Activated CD4-positive, alpha-beta memory T cell treated with anti-CD3 and anti-CD28 coated beads, Interleukin-2, amount 10 ng/mL, durations not matched to agents 7 days and 5 days (primary cell): Measurements from ENCODE around the gene H2BK1. TPM values are rescaled to one million over a fixed set of nuclear protein-coding genes. Genes with fewer than 3 reads are reported as not detected.

Experiments used
- CTCF ChIA-PET: fragments of 350-600 bp; sonication (Branson Sonifier 250); formaldehyde crosslinking; loops from one replicate; lab custom pipeline; 2021; ENCODE audit warnings: antibody characterized with exemption, inconsistent platforms; lab: Charles Lee
- POLR2A ChIA-PET: fragments of 350-600 bp; sonication (Branson Sonifier 250); formaldehyde crosslinking; loops from one replicate; lab custom pipeline; 2021; ENCODE audit warnings: antibody characterized with exemption; lab: Charles Lee
- DNase-seq: peaks from one replicate; pipeline ENCODE4 v3.0.0-alpha.2; 2020
- H3K27ac Mint-ChIP-seq: one replicate; pipeline ENCODE4 v1.8.0; 2021; ENCODE audit warnings: mild to moderate bottlenecking, mixed read lengths
- H3K27me3 Mint-ChIP-seq: one replicate; pipeline ENCODE4 v1.8.0; 2021; ENCODE audit warnings: mixed read lengths
- H3K36me3 Mint-ChIP-seq: one replicate; pipeline ENCODE4 v1.8.0; 2021; ENCODE audit warnings: low read depth, mixed read lengths
- H3K4me1 Mint-ChIP-seq: one replicate; pipeline ENCODE4 v1.8.0; 2021; ENCODE audit warnings: mixed read lengths
- H3K4me3 Mint-ChIP-seq: one replicate; pipeline ENCODE4 v1.8.0; 2021; ENCODE audit warnings: mild to moderate bottlenecking, mixed read lengths
- H3K9me3 Mint-ChIP-seq: one replicate; pipeline ENCODE4 v1.8.0; 2021; ENCODE audit warnings: mixed read lengths
- total RNA-seq, 2 experiments: library from RNA; stranded (reverse); gene quantifications; one replicate each; pipeline ENCODE4 v1.2.3, GENCODE V29; 2021

H2BK1 gene
- total RNA-seq, 2 experiments from 2014 or later = not detected

DNA sequence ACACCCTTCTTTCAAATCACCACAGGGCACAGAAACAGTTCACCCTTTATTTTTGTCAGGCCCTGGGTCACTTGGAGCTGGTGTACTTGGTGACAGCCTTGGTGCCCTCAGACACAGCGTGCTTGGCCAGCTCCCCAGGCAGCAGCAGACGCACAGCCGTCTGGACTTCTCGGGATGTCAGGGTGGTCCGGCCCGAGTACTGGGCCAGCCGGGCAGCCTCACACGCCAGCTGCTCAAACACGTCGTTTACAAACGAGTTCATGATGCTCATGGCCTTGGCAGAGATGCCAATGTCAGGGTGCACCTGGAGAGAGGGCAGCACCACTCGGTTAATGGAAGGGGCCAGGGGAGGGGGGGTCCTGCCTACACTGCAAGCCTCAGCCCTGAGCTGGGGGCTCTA, 2.5 kb downstream of the H2BK1 start:
- Mint-ChIP-seq H3K27me3 (peaks cover 4% of the 10 kb centered on the region), H3K36me3 (peaks cover 8% of the 10 kb centered on the region), H3K4me3 (no peak overlapping the region), H3K9me3 (no peaks in the 10 kb centered on the region), H3K27ac (peak overlapping the region; percentile 74), H3K4me1 (peaks cover 27% of the 10 kb centered on the region)
- CTCF ChIA-PET = interaction anchor here (1.3 to 3.0 kb wide), 7 partner anchors 12 to 144 kb away, joined by 4 to 20 read pairs (median 5); partner anchors contain the start of gene ABCF2
- no peak for DNase-seq
- POLR2A ChIA-PET = interaction anchor here (1.0 to 3.5 kb wide), 5 partner anchors 14 to 25 kb away, joined by 3 to 30 read pairs (median 6); partner anchors contain the start of genes ABCF2 and CHPF2

DNA sequence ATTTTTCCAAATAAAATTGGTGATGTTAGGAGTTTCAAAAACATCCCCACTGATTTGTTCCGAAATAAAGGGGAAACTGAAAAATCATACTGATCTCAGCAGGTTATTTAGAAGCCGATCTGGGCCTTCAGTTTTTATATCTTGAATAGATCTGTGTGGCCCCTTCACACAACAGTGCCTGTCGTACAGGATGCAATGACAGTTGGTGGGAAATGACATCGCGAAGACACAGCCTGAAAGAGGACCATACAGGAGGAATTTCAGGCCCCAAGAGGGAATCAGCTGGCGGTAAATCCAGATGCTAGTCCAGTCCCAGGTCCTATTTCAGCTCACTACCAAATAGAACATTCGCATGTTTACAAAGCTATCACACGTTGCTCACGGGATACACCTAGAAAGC, 3.0 kb downstream of the H2BK1 start:
- peak; percentile 31 for DNase-seq
- Mint-ChIP-seq H3K9me3 (no peaks in the 10 kb centered on the region), H3K4me1 (peaks cover 27% of the 10 kb centered on the region), H3K36me3 (peaks cover 6% of the 10 kb centered on the region), H3K27ac (peak overlapping the region; percentile 74), H3K4me3 (no peak overlapping the region), H3K27me3 (peaks cover 4% of the 10 kb centered on the region)
- CTCF ChIA-PET = interaction anchor here (0.7 to 3.0 kb wide), 8 partner anchors 13 to 145 kb away, joined by 3 to 20 read pairs (median 4); partner anchors contain the start of gene ABCF2
- POLR2A ChIA-PET = interaction anchor here (1.0 to 3.5 kb wide), 6 partner anchors 14 to 144 kb away, joined by 3 to 30 read pairs (median 5); partner anchors contain the start of genes ABCF2 and CHPF2

DNA sequence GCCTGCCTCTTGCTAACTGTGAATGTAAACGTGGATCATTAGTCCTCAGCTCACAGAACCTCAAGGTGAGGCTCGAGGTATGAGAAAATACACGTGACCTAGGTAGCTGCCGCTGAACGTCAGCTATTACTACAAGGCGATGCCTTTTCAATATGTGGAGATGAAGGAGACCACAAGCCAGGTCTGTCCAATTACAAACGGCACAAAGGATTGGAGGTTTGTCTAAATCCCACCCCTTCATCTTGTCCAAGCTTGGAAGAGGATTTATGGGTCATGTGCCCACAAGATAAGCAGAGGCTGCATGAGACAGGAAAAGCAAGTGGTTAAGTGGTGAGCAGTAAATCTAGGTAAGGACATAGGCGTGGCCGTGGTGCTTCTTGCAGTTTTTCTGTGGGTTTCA, 3.4 kb downstream of the H2BK1 start:
- Mint-ChIP-seq H3K36me3 (peaks cover 5% of the 10 kb centered on the region), H3K9me3 (no peaks in the 10 kb centered on the region), H3K4me1 (peaks cover 27% of the 10 kb centered on the region), H3K27me3 (peaks cover 4% of the 10 kb centered on the region), H3K27ac (peak overlapping the region; percentile 74), H3K4me3 (no peak overlapping the region)
- ChIA-PET POLR2A (interaction anchor here (0.7 to 3.5 kb wide), 8 partner anchors 15 to 145 kb away, joined by 3 to 30 read pairs (median 4); partner anchors contain the start of genes ABCF2 and CHPF2), CTCF (interaction anchor here (0.6 to 3.0 kb wide), 9 partner anchors 13 to 145 kb away, joined by 3 to 20 read pairs (median 4); partner anchors contain the start of gene ABCF2)
- peak; percentile 52 for DNase-seq

DNA sequence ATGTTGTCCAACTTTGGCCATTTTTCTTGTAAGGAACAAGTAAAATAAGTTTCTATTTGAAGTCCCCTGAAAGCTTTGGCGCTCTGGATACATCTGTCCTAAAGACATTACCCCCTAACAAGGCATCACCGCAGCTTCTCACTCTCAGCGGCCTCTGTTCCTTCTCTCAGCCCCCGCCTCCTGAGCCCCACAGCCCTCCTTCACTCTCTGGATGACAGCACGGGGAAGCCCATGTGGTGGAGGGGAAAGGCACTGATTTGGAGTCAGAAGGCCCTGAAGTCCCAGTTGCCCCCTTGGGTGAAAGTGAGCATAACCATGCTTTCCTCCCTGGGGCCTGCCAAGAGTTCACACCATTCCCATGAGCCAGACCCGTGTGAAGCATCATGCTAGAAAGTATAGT, 4.6 kb downstream of the H2BK1 start:
- peaks cover 8% of the 10 kb centered on the region for H3K27me3 Mint-ChIP-seq
- no peak overlapping the region for H3K27ac Mint-ChIP-seq
- H3K9me3 Mint-ChIP-seq = no peaks in the 10 kb centered on the region
- no peak for DNase-seq
- no peaks in the 10 kb centered on the region for H3K36me3 Mint-ChIP-seq
- no peak overlapping the region for H3K4me3 Mint-ChIP-seq
- POLR2A ChIA-PET = interaction anchor here (1.2 to 3.5 kb wide), 3 partner anchors 9 to 89 kb away, joined by 3 to 30 read pairs (median 4); partner anchors contain the start of gene ABCF2
- CTCF ChIA-PET = interaction anchor here (3.0 kb wide), 1 partner anchor 38 kb away, joined by 20 read pairs; no protein-coding TSS in a partner anchor
- H3K4me1 Mint-ChIP-seq = peaks cover 27% of the 10 kb centered on the region

DNA sequence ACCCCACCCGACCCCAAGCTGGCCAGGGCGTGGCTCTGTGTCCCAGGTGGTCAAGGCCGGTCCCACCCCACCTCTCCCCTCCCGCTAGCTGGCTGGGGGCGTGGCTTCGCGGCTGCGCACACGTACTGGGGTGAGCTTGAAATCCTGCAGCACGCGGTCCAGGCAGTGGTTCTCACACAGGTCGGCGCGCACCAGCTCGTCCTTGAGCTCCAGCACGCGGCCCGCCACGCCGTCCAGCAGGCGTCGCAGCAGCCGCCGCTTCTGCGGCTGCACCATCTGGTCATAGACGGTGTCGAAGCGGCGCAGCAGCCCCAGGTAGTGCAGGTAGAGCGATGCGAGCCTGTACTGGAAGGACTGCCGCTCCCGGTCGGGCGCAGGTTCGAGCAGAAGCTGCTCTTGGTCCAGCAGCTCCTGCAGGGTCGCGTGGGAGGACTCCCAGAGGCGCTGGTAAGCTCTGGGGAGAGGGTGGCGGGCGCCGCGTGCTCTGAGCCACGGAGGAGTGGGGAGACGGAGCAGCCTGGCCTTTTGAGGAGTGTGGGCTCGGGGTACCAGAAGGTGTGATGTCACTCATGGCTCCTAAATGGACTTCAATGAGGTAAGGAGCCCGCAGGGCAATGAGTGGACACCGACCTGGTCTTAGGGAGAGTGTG, 5.8 kb downstream of the H2BK1 start:
- no peak overlapping the region for H3K27ac Mint-ChIP-seq
- H3K36me3 Mint-ChIP-seq = no peaks in the 10 kb centered on the region
- ChIA-PET POLR2A (interaction anchor here (1.0 kb wide), 1 partner anchor 28 kb away, joined by 3 read pairs; the partner anchor contains the start of gene CHPF2), CTCF (no interaction called here)
- H3K9me3 Mint-ChIP-seq = no peaks in the 10 kb centered on the region
- no peak overlapping the region for H3K4me3 Mint-ChIP-seq
- DNase-seq = no peak
- H3K27me3 Mint-ChIP-seq = peaks cover 8% of the 10 kb centered on the region
- peaks cover 27% of the 10 kb centered on the region for H3K4me1 Mint-ChIP-seq

DNA sequence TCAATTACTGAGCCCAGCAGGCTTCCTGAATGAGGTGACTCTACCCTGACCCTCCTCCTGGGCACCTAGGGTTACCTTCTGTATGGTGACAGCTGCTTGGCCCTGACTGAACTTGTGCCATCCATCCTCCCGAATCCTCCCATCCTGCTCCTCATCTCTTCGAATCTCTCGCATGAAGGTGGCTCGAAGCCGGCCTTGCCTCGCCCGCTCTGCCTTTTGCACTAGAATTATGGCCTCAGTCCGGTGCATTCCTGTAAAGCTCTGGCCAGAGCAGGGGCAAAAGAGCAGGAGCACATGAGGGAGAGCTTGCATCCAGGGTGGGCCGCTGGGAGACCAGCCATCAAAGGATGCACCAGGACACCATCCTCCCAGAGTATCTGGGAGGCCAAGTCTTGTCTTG, 7.5 kb downstream of the H2BK1 start:
- Mint-ChIP-seq H3K27ac (no peak overlapping the region), H3K27me3 (peaks cover 8% of the 10 kb centered on the region), H3K36me3 (no peaks in the 10 kb centered on the region), H3K4me1 (peaks cover 18% of the 10 kb centered on the region), H3K9me3 (no peaks in the 10 kb centered on the region), H3K4me3 (no peak overlapping the region)
- POLR2A ChIA-PET = interaction anchor here (0.9 kb wide), 1 partner anchor 24 kb away, joined by 3 read pairs; the partner anchor contains the start of gene ABCF2
- no peak for DNase-seq
- CTCF ChIA-PET = no interaction called here

DNA sequence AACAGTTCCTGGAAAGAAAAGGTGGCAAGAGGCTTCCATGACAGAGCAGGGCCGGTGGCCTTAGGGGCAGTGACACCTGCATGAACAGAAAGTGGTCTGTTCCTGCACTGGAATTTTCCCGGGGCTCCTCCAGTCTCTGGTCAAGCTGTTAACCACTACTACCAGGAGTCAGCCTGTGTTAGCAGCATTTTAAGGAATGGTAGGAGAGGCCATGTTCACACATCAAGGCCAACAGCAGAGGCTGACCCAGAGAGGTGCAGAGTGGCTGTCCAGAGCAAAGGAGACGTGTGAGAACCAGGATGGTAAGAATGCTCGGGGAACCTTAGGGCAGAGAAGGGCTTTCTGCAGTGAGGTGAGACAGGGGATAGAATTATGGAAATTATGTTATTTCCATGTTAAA, 8.5 kb downstream of the H2BK1 start:
- H3K27me3 Mint-ChIP-seq = peaks cover 8% of the 10 kb centered on the region
- H3K27ac Mint-ChIP-seq = no peak overlapping the region
- H3K4me3 Mint-ChIP-seq = no peak overlapping the region
- POLR2A ChIA-PET = no interaction called here
- no peak for DNase-seq
- CTCF ChIA-PET = no interaction called here
- H3K9me3 Mint-ChIP-seq = no peaks in the 10 kb centered on the region
- no peaks in the 10 kb centered on the region for H3K36me3 Mint-ChIP-seq
- H3K4me1 Mint-ChIP-seq = peaks cover 7% of the 10 kb centered on the region

DNA sequence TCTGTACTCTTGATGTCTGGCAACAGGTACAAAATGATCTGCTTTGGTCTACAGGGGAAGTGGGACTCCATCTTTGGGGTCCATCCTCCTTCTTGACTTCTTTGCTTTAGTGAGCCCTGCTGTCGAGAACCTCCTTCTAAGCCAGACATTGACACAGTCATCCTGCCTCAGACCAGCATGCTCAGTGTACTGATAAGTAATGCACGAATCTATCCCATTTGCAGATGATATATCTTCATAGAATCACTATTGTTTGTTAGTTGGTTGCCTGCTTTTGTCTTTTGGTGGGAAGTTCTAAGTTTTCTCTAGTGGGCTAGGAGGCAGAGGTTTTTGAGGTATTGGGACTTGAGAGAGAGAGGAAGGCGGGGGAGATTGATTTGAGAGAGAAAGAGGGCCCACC, 8.9 kb downstream of the H2BK1 start:
- CTCF ChIA-PET = no interaction called here
- DNase-seq = no peak
- H3K9me3 Mint-ChIP-seq = no peaks in the 10 kb centered on the region
- peaks cover 8% of the 10 kb centered on the region for H3K27me3 Mint-ChIP-seq
- peaks cover 4% of the 10 kb centered on the region for H3K4me1 Mint-ChIP-seq
- H3K36me3 Mint-ChIP-seq = no peaks in the 10 kb centered on the region
- no peak overlapping the region for H3K4me3 Mint-ChIP-seq
- no peak overlapping the region for H3K27ac Mint-ChIP-seq
- POLR2A ChIA-PET = no interaction called here

DNA sequence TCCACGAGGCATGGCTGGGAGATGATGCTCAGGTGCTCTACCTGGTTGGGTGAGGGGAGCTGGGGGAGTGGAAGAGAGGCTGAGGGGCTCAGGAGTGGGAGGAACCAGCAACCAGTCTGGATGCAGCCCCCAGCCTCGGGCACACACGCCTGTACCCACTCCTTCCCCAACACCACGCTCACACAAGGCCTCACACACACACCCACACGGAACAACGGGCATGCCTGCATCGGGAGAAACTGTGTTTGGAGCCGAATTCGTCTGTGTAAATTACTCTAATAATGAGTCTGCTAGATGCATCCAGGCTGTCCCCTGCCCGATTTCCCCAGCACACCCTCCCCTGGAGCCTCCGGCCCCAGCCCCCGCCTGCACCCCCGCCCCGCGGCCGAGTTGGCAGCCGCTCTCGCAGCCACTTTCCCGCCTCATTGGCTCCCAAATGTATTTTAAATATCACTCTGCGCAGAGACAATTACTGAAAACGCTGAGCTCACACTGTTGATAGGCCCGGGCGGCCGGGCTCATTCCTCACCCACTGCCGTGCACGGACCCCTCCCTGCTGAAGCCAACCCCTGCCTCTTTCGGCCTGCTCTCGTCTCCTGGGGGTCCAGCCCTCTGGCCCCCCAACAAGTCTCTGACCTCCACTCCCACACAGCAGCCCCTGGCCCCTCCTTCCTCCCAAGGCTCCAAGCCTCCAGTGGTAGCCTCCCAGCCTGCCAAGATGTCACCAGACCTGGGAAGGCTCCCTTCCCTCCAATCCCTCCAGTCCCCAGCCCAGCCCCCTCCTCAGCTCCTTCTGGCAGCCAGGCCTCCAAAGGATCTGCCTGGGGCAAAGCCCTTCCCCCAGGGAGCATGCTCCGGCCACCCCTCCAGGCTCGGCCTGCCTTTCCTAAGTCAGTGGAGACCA, 11.1 kb downstream of the H2BK1 start:
- H3K27me3 Mint-ChIP-seq = peaks cover 15% of the 10 kb centered on the region
- H3K9me3 Mint-ChIP-seq = no peaks in the 10 kb centered on the region
- POLR2A ChIA-PET = interaction anchor here (2.3 kb wide), 1 partner anchor 28 kb away, joined by 6 read pairs; the partner anchor contains the start of gene ABCF2
- no peak overlapping the region for H3K4me3 Mint-ChIP-seq
- H3K4me1 Mint-ChIP-seq = peaks cover 3% of the 10 kb centered on the region
- no peaks in the 10 kb centered on the region for H3K36me3 Mint-ChIP-seq
- no peak overlapping the region for H3K27ac Mint-ChIP-seq
- CTCF ChIA-PET = no interaction called here
- DNase-seq = no peak

DNA sequence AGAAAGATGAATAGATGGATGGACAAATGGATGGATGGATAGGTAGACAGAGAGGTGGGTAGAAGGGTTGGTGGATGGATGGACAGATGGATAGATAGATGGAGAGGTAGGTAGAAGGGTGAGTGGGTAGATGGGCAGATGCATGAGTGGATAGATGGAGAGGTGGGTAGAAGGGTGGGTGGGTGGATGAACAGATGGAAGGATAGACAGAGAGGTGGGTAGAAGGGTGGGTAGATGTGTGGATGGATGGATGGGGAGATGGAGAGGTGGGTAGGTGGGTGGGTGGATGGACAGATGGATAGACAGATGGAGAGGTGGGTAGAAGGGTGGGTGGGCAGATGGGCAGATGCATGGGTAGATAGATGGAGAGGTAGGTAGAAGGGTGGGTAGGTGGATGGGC, 12.4 kb downstream of the H2BK1 start:
- H3K36me3 Mint-ChIP-seq = no peaks in the 10 kb centered on the region
- H3K27ac Mint-ChIP-seq = no peak overlapping the region
- H3K27me3 Mint-ChIP-seq = peaks cover 13% of the 10 kb centered on the region
- H3K9me3 Mint-ChIP-seq = no peaks in the 10 kb centered on the region
- POLR2A ChIA-PET = no interaction called here
- peaks cover 4% of the 10 kb centered on the region for H3K4me1 Mint-ChIP-seq
- no peak for DNase-seq
- no peak overlapping the region for H3K4me3 Mint-ChIP-seq
- CTCF ChIA-PET = no interaction called here

DNA sequence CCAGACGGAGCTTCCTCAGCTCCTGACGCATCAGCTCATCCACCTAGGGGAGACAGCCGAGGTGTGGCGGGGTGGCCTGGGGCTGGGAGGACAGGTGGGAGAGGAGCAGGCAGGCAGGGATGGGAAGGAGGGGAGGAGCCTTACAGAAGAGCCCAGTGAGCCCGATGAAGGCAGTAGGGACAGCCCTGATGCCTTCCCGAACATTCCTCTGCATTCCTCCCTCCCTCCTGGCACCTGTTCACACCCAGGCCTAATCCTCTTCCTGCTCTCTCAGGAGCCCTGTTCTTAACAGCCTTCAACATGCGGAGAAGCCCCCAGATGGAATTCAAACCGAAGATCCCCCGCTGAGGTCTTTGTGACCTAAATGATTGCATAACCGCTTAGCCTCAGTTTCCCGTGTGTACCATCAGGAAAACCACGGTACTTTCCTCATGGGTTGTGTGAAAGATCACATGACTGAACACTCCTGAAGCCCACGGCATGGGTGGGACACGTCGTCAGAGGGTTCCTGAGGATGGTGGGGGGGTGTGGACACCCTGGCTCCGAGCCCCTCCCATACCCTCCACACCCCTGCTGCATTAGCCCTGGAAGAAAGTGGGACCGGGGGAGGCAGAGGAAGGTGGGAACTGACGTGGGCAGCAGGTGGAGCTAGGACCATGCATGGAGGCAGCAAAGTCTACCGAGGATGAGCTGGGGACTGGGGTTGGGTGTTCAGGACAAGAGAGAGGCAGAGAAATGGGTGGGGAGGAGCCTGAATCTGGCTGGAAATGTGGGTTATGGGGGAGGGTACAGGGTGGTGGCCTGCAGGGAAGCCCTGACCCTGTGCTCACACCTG, 14.5 kb downstream of the H2BK1 start:
- no peak for DNase-seq
- Mint-ChIP-seq H3K27ac (no peak overlapping the region), H3K9me3 (no peaks in the 10 kb centered on the region), H3K4me1 (peaks cover 4% of the 10 kb centered on the region), H3K36me3 (no peaks in the 10 kb centered on the region), H3K4me3 (no peak overlapping the region), H3K27me3 (peaks cover 7% of the 10 kb centered on the region)
- CTCF ChIA-PET = interaction anchor here (1.1 kb wide), 1 partner anchor 30 kb away, joined by 3 read pairs; no protein-coding TSS in a partner anchor
- POLR2A ChIA-PET = no interaction called here

DNA sequence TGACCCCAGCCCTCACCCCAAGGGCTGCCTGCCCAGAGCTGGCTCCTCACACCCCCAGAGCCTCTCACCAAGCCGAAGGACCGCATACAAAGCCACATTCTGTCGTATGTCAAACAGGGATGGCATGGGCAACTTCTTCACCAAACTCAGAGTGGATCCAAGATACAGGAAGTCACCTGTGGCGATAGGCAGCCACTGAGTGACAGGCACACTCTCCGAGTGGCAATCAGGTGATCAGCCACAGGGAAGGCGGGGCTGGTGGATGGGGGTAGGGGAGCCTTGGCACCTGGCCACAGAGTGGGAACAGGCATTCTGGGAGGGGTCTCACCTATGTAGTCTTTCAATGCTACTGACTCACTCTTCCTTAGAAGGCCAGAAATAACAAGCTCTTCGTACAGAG, 16.1 kb downstream of the H2BK1 start:
- Mint-ChIP-seq H3K4me3 (no peak overlapping the region), H3K9me3 (no peaks in the 10 kb centered on the region), H3K27ac (no peak overlapping the region), H3K36me3 (no peaks in the 10 kb centered on the region), H3K27me3 (peaks cover 13% of the 10 kb centered on the region), H3K4me1 (peaks cover 4% of the 10 kb centered on the region)
- no peak for DNase-seq
- CTCF ChIA-PET = interaction anchor here (1.1 kb wide), 1 partner anchor 29 kb away, joined by 3 read pairs; no protein-coding TSS in a partner anchor
- POLR2A ChIA-PET = no interaction called here
